Measurements from ENCODE around the gene CIAPIN1. TPM values are rescaled to one million over a fixed set of nuclear protein-coding genes. Genes with fewer than 3 reads are reported as not detected.

Gene CIAPIN1
- total and polyA plus RNA-seq, 2 of the 8 experiments (the other 6 are each of a cell fraction or from before 2014, with no cell fraction given) = 76.8 to 83.6 TPM

- no peak for TF ChIP-seq CHD2 (IDR thresholded peaks at IDR 0.05; ENCODE audit: low read length)
- TF ChIP-seq KDM1A (IDR thresholded peaks at IDR 0.05; ENCODE audit: borderline replicate concordance, low read length) = no peak
- TF ChIP-seq HDAC6 (IDR thresholded peaks at IDR 0.05; ENCODE audit: low read depth, low read length) = no peak
- no peak for TF ChIP-seq RXRA (IDR thresholded peaks at IDR 0.05; ENCODE audit: insufficient read depth, low read depth, low read length)
- no peak for TF ChIP-seq SIN3A (conservative IDR thresholded peaks at IDR 0.05 in 1 of 2, IDR thresholded peaks at IDR 0.05 in 1 of 2; ENCODE audit: low read depth in 1 of 2, low read length in 2 of 2)
- no peak for TF ChIP-seq TEAD4 (IDR thresholded peaks at IDR 0.05; ENCODE audit: low read depth, low read length)
- TF ChIP-seq NANOG (IDR thresholded peaks at IDR 0.05; ENCODE audit: insufficient read depth, low read depth, low read length, poor library complexity, severe bottlenecking) = no peak
Measured at GRCh38 chr16:57407521-57408353, 39.4 kb downstream of the CIAPIN1 start (continued).

Measured in H1 (cell line).